Caco-2 (cell line): ENCODE measurements around the gene PRG2. TPM values are rescaled to one million over a fixed set of nuclear protein-coding genes. Genes with fewer than 3 reads are reported as not detected.
"Not testable (repeated sequence)": the region's sequence is repeated elsewhere in the genome, so short reads cannot be mapped to it uniquely, and the experiment has no call there.

ENCODE experiments used
- BruUV-seq: library from RNA; stranded (reverse); fragments of 400-500 nt; replicated peaks from 2 replicates; lab custom pipeline; 2021; lab: Mats Ljungman, UMichigan
- CTCF ChIA-PET: fragments of 300-600 bp; sonication (Branson Sonifier 250); formaldehyde crosslinking; loops from one replicate; lab custom pipeline; 2022; ENCODE audit warnings: antibody characterized with exemption; lab: Charles Lee
- POLR2A ChIA-PET: fragments of 300-600 bp; sonication (Branson Sonifier 250); formaldehyde crosslinking; loops from one replicate; lab custom pipeline; 2022; ENCODE audit warnings: antibody characterized with exemption; lab: Charles Lee
- DNase-seq, 2 experiments: peaks; one replicate each; pipeline versions ENCODE4 v3.0.0 to v3.0.0-alpha.2; 2020 to 2022
- H3K27me3 ChIP-seq: replicated peaks from 2 replicates; pipeline ENCODE4 v1.6.0; 2011; ENCODE audit warnings: low read length; ENCODE audit not compliant: control insufficient read depth, insufficient read depth
- H3K36me3 ChIP-seq: 2 replicates; pipeline ENCODE4 v1.5.1; 2011; ENCODE audit warnings: low read length; ENCODE audit not compliant: control insufficient read depth, insufficient read depth
- H3K4me1 ChIP-seq: fragments of 250-450 bp; sonication (Bioruptor Pico); 2 replicates; pipeline ENCODE4 v1.5.1; 2020; ENCODE audit warnings: mild to moderate bottlenecking
- H3K4me3 ChIP-seq: 2 replicates; pipeline ENCODE4 v1.5.1; 2011; ENCODE audit warnings: low read depth, mild to moderate bottlenecking, control low read depth, low read length
- H3K9me3 ChIP-seq: fragments of 250-450 bp; sonication (Bioruptor Pico); 2 replicates; pipeline ENCODE4 v1.5.1; 2020; ENCODE audit warnings: mild to moderate bottlenecking, moderate library complexity
- H3K27ac Mint-ChIP-seq: one replicate; pipeline ENCODE4 v1.8.0; 2022; ENCODE audit warnings: mixed read lengths; ENCODE audit not compliant: unreplicated experiment
- H3K27me3 Mint-ChIP-seq: one replicate; pipeline ENCODE4 v1.8.0; 2022; ENCODE audit warnings: mixed read lengths; ENCODE audit not compliant: insufficient read depth, unreplicated experiment
- H3K36me3 Mint-ChIP-seq: one replicate; pipeline ENCODE4 v1.8.0; 2022; ENCODE audit warnings: mild to moderate bottlenecking, mixed read lengths; ENCODE audit not compliant: insufficient read depth, unreplicated experiment
- H3K4me1 Mint-ChIP-seq: one replicate; pipeline ENCODE4 v1.8.0; 2022; ENCODE audit warnings: low read depth, mixed read lengths; ENCODE audit not compliant: unreplicated experiment
- H3K4me3 Mint-ChIP-seq: one replicate; pipeline ENCODE4 v1.8.0; 2022; ENCODE audit warnings: mild to moderate bottlenecking, moderate library complexity, mixed read lengths; ENCODE audit not compliant: unreplicated experiment
- H3K9me3 Mint-ChIP-seq: one replicate; pipeline ENCODE4 v1.8.0; 2022; ENCODE audit warnings: mixed read lengths; ENCODE audit not compliant: unreplicated experiment
- intact Hi-C: fragments of 100-400 bp; cut with micrococcal nuclease; formaldehyde crosslinking; loops from one replicate; pipeline ENCODE4 v1.10.0; 2022; ENCODE audit not compliant: unreplicated experiment
- total RNA-seq: library from RNA; stranded (reverse); gene quantifications from 2 replicates; pipeline ENCODE4 v1.2.3, GENCODE V29; 2022
- TF ChIP-seq, protein P1 (sequence below), 2 experiments: fragments of 200-600 bp in 1 of 2; IDR thresholded peaks; 1 replicate in 1 of 2; 2 replicates in 1 of 2; pipeline versions ENCODE4 v1.5.1 to v1.8.0; 2011 to 2022; ENCODE audit warnings: antibody characterized with exemption in 1 of 2, control low read depth in 1 of 2, inconsistent platforms in 1 of 2, low read depth in 1 of 2, low read length in 1 of 2, mild to moderate bottlenecking in 1 of 2, moderate library complexity in 1 of 2; ENCODE audit not compliant: insufficient read depth in 1 of 2, severe bottlenecking in 1 of 2, unreplicated experiment in 1 of 2

Gene PRG2
- total RNA-seq, 1 experiment from 2014 or later: not detected

DNA sequence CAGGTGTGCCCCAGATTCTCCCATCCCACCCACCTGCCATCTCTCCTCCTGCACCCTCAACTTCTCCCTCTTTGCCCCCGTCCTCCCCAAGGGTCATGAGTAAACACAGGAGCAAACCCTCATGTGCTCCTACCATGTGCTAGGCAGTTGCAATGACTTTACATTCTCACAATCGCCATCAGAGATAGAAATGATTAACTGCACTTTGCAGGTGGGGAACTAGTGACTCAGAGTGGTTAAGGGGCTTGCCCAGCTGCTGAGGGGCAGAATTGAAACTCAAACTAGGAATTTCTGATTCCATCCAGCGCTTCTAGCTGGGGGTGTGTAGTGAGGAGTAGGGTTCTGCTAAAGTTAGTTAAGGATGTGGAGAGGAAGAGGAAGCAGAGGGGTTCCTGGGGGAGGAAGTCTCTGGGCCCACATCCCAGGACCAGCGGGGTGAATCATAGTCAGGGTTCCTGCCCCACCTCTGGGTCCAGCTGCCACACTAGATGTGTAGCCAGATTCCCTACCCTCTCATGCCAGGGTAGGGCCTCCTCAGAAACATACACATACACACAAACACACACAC lies 16.0 kb upstream of the PRG2 start:
- Mint-ChIP-seq H3K27ac (no peak overlapping the region), H3K9me3 (no peaks in the 10 kb centered on the region), H3K4me3 (no peak overlapping the region), H3K36me3 (no peaks in the 10 kb centered on the region), H3K4me1 (no peaks in the 10 kb centered on the region), H3K27me3 (no peaks in the 10 kb centered on the region)
- H3K4me1 ChIP-seq: peaks cover 8% of the 10 kb centered on the region; the same call in 1 of the 2 replicates
- DNase-seq: no peak
- BruUV-seq: no TSS peak
- TF ChIP-seq, protein P1, sequence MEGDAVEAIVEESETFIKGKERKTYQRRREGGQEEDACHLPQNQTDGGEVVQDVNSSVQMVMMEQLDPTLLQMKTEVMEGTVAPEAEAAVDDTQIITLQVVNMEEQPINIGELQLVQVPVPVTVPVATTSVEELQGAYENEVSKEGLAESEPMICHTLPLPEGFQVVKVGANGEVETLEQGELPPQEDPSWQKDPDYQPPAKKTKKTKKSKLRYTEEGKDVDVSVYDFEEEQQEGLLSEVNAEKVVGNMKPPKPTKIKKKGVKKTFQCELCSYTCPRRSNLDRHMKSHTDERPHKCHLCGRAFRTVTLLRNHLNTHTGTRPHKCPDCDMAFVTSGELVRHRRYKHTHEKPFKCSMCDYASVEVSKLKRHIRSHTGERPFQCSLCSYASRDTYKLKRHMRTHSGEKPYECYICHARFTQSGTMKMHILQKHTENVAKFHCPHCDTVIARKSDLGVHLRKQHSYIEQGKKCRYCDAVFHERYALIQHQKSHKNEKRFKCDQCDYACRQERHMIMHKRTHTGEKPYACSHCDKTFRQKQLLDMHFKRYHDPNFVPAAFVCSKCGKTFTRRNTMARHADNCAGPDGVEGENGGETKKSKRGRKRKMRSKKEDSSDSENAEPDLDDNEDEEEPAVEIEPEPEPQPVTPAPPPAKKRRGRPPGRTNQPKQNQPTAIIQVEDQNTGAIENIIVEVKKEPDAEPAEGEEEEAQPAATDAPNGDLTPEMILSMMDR (IDR thresholded peaks at IDR 0.05; ENCODE audit: insufficient read depth in 1 of 2, low read depth in 1 of 2, low read length in 1 of 2, severe bottlenecking in 1 of 2, unreplicated experiment in 1 of 2): no peak
- CTCF ChIA-PET: no interaction called here
- no peaks in the 10 kb centered on the region for H3K36me3 ChIP-seq
- POLR2A ChIA-PET: no interaction called here
- intact Hi-C loops: no loop called here
- H3K9me3 ChIP-seq: no peaks in the 10 kb centered on the region
- no peak overlapping the region for H3K4me3 ChIP-seq
- H3K27me3 ChIP-seq: no peaks in the 10 kb centered on the region

DNA sequence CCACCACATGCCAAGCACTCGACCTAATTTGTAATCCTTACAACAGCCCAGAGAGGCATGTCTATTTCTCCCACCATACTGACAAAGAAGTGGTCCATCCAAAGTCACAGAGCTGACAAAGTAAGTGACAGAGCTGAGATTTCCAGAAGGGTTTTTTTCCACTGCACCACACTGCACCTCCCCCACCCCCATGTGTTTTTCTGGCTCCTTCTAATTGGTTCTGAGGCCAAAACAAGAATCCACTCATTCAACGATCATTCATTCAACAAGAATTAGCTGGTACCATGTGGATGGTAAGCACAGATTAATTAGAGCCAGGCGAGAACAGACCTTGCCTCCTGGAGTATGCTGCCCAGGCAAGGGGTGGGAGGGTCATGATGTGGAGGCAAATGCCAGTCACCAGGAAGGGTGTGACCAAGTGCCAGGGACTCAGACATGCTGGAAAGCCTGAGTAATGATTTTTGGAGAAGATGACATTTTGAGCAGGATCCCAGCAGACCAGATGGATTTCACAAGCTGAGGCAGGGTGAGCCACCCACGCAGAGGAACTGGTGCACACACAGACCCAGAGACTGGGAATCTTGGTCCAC lies 14.9 kb upstream of the PRG2 start:
- H3K27me3 Mint-ChIP-seq: no peaks in the 10 kb centered on the region
- H3K9me3 Mint-ChIP-seq: no peaks in the 10 kb centered on the region
- BruUV-seq: no TSS peak
- H3K36me3 Mint-ChIP-seq: no peaks in the 10 kb centered on the region
- H3K27me3 ChIP-seq: no peaks in the 10 kb centered on the region
- no peak overlapping the region for H3K4me3 ChIP-seq
- intact Hi-C loops: loop anchor here (2.0 kb wide), 1 partner anchor 21 kb away; no protein-coding TSS in a partner anchor
- CTCF ChIA-PET: no interaction called here
- TF ChIP-seq, protein P1 (IDR thresholded peaks at IDR 0.05; ENCODE audit: insufficient read depth in 1 of 2, low read depth in 1 of 2, low read length in 1 of 2, severe bottlenecking in 1 of 2, unreplicated experiment in 1 of 2): no peak
- no peak overlapping the region for H3K27ac Mint-ChIP-seq
- no peaks in the 10 kb centered on the region for H3K36me3 ChIP-seq
- POLR2A ChIA-PET: no interaction called here
- H3K4me1 Mint-ChIP-seq: no peaks in the 10 kb centered on the region
- H3K9me3 ChIP-seq: no peaks in the 10 kb centered on the region
- H3K4me3 Mint-ChIP-seq: no peak overlapping the region
- H3K4me1 ChIP-seq: peaks cover 13% of the 10 kb centered on the region
- DNase-seq: no peak

DNA sequence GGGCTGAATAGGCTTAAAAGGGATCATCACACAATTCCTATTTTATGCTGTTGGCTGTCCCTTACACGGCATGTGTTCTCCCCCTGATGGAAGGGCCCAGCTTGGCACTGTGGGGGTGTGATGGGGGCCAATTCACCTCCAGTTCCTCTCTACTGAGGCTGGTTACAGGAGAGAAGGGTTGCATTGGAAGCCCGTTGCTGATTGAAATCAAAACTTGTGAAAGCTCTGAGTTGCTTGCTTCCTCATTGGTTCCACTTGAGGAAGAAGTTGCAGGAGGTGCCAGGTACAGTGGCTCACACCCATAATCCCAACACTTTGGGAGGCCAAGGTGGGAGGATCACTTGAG lies 13.3 kb upstream of the PRG2 start:
- intact Hi-C loops: loop anchor here (2.0 to 5.0 kb wide), 3 partner anchors 19 to 56 kb away; no protein-coding TSS in a partner anchor

DNA sequence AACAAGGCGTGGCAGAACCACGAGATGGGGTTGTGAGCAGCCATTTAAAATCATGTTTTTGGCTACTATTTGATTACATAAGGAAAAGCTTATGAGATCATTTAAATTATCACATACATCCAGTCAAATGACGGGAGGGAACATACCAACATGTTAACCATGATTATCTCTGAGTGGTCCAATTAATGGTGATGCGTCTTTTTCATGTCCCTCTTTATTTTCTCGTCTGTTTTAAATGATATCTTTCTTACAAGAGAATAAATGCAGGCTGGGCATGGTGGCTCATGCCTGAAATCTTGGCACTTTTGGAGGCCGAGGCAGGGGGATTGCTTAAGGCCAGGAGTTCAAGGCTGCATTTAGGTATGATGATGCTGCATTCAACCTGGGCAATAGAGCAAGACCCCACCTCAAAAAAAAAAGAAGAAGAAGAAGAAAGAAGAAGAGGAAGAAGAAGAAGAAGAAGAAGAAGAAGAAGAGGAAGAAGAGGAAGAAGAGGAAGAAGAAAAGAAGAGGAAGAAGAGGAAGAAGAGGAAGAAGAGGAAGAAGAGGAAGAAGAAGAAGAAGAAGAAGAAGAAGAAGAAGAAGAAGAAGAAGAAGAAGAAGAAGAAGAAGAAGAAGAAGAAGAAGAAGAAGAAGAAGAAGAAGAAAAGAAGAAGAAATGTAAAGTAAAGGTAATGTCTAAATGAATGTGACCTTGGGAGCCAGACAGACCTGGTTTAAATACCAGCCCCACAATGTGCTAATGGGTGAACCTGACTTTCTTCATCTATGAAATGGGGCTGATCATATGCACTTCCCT lies 12.8 kb upstream of the PRG2 start:
- H3K4me1 Mint-ChIP-seq, H3K9me3 Mint-ChIP-seq, BruUV-seq, H3K4me3 ChIP-seq, H3K4me3 Mint-ChIP-seq, H3K36me3 ChIP-seq, DNase-seq, H3K36me3 Mint-ChIP-seq, H3K27me3 ChIP-seq, CTCF ChIA-PET, H3K27ac Mint-ChIP-seq, H3K9me3 ChIP-seq, POLR2A ChIA-PET, H3K27me3 Mint-ChIP-seq: not testable (repeated sequence)
- intact Hi-C loops: loop anchor here (5.0 kb wide), 2 partner anchors 44 to 56 kb away; no protein-coding TSS in a partner anchor
- peaks cover 22% of the 10 kb centered on the region for H3K4me1 ChIP-seq

More for the DNA sequence above, 13.3 kb upstream of the PRG2 start:
- H3K27me3 Mint-ChIP-seq: no peaks in the 10 kb centered on the region
- ChIA-PET CTCF (no interaction called here), POLR2A (no interaction called here)
- no peak overlapping the region for H3K27ac Mint-ChIP-seq
- Histone ChIP-seq H3K36me3 (no peaks in the 10 kb centered on the region), H3K27me3 (no peaks in the 10 kb centered on the region), H3K4me1 (peaks cover 22% of the 10 kb centered on the region), H3K4me3 (no peak overlapping the region), H3K9me3 (no peaks in the 10 kb centered on the region)
- H3K36me3 Mint-ChIP-seq: no peaks in the 10 kb centered on the region
- H3K9me3 Mint-ChIP-seq: no peaks in the 10 kb centered on the region
- TF ChIP-seq, protein P1 (IDR thresholded peaks at IDR 0.05; ENCODE audit: insufficient read depth in 1 of 2, low read depth in 1 of 2, low read length in 1 of 2, severe bottlenecking in 1 of 2, unreplicated experiment in 1 of 2): no peak
- no TSS peak for BruUV-seq
- no peaks in the 10 kb centered on the region for H3K4me1 Mint-ChIP-seq
- no peak overlapping the region for H3K4me3 Mint-ChIP-seq
- no peak for DNase-seq
